ENCODE data around the gene PCDHA6.
"Not testable (repeated sequence)": the region's sequence is repeated elsewhere in the genome, so short reads cannot be mapped to it uniquely, and the experiment has no call there.

PCDHA6 gene, protein sequence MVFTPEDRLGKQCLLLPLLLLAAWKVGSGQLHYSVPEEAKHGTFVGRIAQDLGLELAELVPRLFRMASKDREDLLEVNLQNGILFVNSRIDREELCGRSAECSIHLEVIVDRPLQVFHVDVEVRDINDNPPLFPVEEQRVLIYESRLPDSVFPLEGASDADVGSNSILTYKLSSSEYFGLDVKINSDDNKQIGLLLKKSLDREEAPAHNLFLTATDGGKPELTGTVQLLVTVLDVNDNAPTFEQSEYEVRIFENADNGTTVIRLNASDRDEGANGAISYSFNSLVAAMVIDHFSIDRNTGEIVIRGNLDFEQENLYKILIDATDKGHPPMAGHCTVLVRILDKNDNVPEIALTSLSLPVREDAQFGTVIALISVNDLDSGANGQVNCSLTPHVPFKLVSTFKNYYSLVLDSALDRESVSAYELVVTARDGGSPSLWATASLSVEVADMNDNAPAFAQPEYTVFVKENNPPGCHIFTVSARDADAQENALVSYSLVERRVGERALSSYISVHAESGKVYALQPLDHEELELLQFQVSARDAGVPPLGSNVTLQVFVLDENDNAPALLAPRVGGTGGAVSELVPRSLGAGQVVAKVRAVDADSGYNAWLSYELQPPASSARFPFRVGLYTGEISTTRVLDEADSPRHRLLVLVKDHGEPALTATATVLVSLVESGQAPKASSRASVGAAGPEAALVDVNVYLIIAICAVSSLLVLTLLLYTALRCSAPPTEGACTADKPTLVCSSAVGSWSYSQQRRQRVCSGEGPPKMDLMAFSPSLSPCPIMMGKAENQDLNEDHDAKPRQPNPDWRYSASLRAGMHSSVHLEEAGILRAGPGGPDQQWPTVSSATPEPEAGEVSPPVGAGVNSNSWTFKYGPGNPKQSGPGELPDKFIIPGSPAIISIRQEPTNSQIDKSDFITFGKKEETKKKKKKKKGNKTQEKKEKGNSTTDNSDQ

DNA sequence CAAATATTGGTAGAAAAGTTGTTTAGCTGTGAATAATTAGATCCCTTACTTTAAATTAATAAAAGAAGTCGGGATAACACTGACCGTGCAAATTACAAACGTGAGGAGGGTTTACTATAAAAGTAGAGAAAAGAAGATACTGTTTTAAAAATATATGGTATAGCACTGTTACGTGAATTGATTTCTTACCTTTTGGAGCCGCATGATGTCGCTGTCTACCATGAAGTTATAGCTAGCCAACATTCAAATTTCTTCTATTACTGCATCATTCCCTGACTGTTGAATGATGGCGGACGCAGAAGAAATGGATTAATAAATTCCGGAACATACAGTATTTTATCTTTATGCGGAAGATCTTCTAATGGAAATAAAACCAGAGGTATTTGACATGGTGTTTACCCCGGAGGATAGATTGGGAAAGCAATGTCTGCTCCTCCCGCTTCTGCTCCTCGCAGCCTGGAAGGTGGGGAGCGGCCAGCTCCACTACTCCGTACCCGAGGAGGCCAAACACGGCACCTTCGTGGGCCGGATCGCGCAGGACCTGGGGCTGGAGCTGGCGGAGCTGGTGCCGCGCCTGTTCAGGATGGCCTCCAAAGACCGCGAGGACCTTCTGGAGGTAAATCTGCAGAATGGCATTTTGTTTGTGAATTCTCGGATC, at the start of gene PCDHA6:
Gene PCDHA6 (plus strand): TSS at position 257 of the 658 bp plus-strand sequence. CDS start 132 bp downstream, at position 389.
- DNase-seq (ENCODE audit: low read depth in 2 of 2) = no peak

DNA sequence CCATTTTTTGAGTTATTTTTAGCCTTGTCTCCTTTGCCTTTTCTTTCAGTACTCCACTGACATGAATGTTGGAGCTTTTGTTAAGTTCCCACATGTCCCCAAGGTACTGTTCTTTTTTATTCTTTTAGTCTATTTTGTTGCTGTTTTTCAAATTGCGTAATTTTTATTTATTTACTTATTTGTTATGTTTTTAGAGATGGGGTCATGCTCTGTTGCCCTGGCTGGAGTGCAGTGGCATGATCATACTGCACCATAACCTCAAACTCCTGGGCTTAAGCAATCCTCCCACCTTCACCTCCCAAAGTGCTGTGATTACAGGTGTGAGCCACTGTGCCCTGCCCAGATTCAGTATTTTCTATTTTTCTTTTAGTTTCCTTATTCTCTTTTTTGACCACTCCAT, 47.2 kb upstream of the PCDHA6 start:
- no peak for DNase-seq (ENCODE audit: low read depth in 2 of 2)

DNA sequence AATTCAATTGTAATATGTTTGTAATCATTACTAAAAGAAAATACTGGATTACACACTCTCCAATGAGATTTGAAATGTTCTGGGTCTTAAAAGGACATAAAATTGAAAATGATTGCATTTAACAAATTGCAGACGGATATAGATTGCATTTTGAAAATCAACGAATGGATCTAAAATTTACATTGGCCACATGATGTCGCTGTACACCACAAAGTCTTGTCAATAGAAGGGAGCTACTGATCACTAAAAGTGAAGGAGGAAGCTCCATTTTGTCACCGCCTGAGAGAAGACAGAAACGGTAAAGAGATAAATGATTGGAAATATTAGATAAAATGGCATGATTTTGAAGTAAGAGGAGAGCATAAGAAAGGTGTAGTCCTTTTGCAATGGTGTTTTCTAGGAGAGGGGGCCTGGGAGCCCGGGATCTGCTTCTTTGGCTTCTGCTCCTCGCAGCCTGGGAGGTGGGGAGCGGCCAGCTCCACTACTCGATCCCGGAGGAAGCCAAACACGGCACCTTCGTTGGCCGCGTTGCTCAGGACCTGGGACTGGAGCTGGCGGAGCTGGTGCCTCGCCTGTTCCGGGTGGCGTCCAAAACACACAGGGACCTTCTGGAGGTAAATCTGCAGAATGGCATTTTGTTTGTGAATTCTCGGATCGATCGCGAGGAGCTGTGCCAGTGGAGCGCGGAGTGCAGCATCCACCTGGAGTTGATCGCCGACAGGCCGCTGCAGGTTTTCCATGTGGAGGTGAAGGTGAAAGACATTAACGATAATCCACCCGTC, 41.7 kb upstream of the PCDHA6 start, which contains the start of gene PCDHA1:
Gene PCDHA1 (plus strand): TSS at position 236 of the 782 bp plus-strand sequence.
- no peak for DNase-seq (ENCODE audit: low read depth in 2 of 2)

DNA sequence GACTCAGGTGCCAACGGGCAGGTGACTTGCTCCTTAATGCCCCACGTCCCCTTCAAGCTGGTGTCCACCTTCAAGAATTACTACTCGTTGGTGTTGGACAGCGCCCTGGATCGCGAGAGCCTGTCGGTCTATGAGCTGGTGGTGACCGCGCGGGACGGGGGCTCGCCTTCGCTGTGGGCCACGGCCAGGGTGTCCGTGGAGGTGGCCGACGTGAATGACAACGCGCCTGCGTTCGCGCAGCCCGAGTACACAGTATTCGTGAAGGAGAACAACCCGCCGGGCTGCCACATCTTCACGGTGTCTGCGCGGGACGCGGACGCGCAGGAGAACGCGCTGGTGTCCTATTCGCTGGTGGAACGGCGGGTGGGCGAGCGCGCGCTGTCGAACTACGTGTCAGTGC, 40.3 kb upstream of the PCDHA6 start:
- DNase-seq (ENCODE audit: low read depth in 2 of 2) = not testable (repeated sequence)

DNA sequence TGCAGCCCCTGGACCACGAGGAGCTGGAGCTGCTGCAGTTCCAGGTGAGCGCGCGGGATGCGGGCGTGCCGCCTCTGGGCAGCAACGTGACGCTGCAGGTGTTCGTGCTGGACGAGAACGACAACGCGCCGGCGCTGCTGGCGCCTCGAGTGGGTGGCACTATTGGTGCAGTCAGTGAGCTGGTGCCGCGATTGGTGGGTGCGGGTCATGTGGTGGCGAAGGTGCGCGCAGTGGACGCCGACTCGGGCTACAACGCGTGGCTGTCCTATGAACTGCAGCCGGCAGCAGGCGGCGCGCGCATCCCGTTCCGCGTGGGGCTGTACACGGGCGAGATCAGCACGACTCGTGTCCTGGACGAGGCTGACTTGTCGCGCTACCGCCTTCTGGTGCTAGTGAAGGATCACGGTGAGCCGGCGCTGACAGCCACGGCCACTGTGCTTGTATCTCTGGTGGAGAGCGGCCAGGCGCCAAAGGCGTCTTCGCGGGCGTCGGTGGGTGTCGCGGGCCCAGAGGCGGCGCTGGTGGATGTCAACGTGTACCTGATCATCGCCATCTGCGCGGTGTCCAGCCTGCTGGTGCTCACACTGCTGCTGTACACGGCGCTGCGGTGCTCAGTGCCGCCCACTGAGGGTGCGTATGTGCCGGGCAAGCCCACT, 39.8 kb upstream of the PCDHA6 start:
- DNase-seq (ENCODE audit: low read depth in 2 of 2) = not testable (repeated sequence)

DNA sequence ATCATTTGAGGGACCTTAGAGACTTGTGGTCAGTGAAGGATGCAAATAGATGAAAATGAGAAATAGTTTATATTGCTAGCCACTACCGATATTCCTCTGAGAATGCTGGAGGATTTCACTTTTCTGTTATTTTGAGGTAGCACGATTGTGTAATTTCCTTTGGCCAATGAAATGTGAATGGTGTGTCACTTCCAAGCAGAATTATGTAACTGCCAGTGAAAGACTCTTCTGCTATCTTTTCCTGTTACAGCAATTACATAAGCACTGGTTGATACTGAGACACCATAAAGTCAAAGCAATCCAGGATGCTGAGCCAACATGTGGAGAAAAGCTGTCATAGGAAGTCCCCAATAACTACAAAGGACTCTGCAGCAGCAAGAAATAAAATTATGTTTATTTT, 36.7 kb upstream of the PCDHA6 start:
- DNase-seq (ENCODE audit: low read depth in 2 of 2) = no peak

DNA sequence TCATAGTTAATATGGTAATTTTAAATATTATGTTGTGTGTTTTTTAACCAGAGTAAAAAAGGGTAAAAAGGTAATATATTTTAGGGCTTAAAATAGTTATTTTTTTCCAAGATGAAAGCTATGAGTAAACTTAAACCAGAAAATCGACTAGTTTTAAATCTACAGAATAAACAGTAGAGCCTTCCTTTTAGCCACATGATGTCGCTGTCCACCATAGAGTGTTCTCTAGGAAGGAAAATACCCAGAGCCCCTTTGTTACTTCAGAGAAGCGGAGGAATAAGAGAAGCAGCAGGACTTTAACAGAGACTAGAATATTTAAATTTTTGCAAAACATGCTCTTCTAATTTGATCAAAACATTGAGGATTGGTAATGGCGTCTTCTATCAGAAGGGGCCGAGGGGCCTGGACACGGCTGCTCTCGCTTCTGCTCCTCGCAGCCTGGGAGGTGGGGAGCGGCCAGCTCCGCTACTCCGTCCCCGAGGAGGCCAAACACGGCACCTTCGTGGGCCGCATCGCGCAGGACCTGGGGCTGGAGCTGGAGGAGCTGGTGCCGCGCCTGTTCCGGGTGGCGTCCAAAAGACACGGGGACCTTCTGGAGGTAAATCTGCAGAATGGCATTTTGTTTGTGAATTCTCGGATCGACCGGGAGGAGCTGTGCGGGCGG, 33.0 kb upstream of the PCDHA6 start, which contains the start of gene PCDHA2:
Gene PCDHA2 (plus strand): TSS at position 258 of the 664 bp plus-strand sequence.
- no peak for DNase-seq (ENCODE audit: low read depth in 2 of 2)

DNA sequence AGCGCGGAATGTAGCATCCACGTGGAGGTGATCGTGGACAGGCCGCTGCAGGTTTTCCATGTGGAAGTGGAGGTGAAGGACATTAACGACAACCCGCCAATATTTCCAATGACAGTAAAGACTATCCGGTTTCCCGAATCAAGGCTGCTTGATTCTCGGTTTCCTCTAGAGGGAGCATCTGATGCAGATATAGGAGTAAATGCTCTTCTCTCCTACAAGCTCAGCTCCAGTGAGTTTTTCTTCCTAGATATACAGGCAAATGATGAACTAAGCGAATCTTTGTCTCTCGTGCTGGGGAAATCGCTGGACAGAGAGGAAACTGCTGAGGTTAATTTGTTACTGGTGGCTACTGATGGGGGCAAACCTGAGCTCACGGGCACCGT, 32.5 kb upstream of the PCDHA6 start:
- DNase-seq (ENCODE audit: low read depth in 2 of 2) = no peak

DNA sequence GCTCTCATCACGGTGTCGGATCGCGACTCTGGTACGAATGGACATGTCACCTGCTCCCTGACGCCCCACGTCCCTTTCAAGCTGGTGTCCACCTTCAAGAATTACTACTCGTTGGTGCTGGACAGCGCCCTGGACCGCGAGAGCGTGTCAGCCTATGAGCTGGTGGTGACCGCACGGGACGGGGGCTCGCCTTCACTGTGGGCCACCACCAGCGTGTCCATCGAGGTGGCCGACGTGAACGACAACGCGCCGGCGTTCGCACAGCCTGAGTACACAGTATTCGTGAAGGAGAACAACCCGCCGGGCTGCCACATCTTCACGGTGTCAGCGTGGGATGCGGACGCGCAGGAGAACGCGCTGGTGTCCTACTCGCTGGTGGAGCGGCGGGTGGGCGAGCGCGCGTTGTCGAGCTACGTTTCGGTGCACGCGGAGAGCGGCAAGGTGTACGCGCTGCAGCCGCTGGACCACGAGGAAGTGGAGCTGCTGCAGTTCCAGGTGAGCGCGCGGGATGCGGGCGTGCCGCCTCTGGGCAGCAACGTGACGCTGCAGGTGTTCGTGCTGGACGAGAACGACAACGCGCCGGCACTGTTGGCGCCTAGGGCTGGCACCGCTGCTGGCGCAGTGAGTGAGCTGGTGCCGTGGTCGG, 31.6 kb upstream of the PCDHA6 start:
- DNase-seq (ENCODE audit: low read depth in 2 of 2) = not testable (repeated sequence)

DNA sequence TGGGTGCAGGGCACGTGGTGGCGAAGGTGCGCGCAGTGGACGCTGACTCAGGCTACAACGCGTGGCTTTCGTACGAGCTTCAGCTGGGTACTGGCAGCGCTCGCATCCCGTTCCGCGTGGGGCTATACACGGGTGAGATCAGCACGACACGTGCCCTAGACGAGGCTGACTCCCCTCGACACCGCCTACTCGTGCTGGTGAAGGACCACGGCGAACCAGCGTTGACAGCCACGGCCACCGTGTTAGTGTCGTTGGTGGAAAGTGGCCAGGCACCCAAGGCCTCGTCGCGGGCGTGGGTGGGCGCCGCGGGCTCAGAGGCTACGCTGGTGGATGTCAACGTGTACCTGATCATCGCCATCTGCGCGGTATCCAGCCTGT, 31.1 kb upstream of the PCDHA6 start:
- no peak for DNase-seq (ENCODE audit: low read depth in 2 of 2)

DNA sequence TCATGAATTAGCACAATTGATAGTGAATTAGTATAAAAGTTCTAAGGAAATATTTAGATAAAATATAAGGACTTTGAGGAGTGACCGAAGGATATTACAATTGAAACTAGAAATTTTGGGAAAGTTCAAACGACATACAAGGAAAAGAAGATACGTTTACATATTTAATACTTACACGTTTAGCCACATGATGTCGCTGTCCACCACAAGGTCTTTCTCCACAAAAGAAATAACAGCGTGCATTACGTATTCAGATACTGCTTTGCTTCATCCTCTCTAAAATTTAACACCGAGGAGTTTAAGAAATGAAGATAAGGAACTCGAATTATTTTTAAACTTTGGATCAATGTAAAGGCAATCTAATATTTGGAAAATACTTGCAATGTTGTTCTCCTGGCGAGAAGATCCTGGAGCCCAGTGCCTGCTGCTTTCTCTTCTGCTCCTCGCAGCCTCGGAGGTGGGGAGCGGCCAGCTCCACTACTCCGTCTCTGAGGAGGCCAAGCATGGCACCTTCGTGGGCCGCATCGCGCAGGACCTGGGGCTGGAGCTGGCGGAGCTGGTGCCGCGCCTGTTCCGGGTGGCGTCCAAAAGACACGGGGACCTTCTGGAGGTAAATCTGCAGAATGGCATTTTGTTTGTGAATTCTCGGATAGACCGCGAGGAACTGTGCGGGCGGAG, 26.8 kb upstream of the PCDHA6 start, which contains the start of gene PCDHA3:
Gene PCDHA3 (plus strand): TSS at position 242 of the 678 bp plus-strand sequence.
- no peak for DNase-seq (ENCODE audit: low read depth in 2 of 2)

DNA sequence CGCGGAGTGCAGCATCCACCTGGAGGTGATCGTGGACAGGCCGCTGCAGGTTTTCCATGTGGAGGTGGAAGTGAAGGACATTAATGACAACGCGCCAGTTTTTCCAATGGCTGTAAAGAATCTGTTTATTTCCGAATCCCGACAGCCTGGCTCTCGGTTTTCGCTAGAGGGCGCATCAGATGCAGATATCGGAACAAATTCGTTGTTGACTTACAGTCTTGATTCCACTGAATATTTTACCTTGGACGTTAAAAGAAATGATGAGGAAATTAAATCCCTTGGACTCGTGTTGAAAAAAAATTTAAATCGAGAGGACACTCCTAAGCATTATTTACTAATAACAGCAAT, 26.3 kb upstream of the PCDHA6 start:
- DNase-seq (ENCODE audit: low read depth in 2 of 2) = no peak

DNA sequence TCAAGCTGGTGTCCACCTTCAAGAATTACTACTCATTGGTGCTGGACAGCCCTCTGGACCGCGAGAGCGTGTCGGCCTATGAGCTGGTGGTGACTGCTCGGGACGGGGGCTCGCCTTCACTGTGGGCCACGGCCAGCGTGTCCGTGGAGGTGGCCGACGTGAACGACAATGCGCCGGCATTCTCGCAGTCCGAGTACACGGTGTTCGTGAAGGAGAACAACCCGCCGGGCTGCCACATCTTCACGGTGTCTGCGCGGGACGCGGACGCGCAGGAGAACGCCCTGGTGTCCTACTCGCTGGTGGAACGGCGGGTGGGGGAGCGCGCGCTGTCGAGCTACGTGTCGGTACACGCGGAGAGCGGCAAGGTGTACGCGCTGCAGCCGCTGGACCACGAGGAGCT, 25.4 kb upstream of the PCDHA6 start:
- DNase-seq (ENCODE audit: low read depth in 2 of 2) = not testable (repeated sequence)

DNA sequence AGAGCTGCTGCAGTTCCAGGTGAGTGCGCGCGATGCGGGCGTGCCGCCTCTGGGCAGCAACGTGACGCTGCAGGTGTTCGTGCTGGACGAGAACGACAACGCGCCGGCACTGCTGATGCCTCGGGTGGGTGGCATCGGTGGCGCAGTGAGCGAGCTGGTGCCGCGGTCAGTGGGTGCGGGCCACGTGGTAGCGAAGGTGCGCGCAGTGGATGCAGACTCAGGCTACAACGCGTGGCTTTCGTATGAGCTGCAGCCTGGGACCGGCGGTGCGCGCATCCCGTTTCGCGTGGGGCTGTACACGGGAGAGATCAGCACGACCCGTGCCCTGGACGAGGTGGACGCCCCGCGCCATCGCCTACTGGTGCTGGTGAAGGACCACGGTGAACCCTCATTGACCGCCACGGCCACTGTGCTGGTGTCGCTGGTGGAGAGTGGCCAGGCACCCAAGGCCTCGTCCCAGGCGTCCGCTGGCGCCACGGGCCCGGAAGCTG, 24.9 kb upstream of the PCDHA6 start:
- no peak for DNase-seq (ENCODE audit: low read depth in 2 of 2)

DNA sequence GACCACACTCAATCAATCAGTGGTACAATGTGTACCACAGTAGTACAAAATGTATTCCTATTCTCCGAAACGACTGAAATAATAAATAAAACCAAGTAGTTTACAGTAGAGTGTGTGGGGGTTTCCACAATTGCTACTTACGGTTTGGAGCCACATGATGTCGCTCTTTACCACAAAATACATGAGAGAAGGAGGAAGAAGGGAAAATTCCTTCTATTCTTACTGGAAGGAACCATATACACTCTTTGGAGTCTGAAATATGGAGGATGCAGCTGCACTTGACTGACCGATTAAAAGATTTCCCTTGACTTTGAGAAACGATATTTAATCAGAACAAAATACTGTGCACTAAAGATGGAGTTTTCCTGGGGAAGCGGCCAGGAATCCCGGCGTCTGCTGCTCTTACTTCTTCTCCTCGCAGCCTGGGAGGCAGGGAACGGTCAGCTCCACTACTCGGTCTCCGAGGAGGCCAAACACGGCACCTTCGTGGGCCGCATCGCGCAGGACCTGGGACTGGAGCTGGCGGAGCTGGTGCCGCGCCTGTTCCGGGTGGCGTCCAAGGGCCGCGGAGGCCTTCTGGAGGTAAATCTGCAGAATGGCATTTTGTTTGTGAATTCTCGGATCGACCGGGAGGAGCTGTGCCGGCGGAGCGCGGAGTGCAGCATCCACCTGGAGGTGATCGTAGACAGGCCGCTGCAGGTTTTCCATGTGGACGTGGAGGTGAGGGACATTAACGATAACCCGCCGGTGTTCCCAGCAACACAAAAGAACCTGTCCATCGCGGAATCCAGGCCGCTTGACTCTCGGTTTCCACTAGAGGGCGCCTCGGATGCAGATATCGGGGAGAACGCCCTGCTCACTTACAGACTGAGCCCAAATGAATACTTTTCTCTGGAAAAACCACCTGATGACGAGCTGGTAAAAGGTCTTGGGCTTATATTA, 20.7 kb upstream of the PCDHA6 start, which contains the start of gene PCDHA4:
Gene PCDHA4 (plus strand): TSS at position 235 of the 942 bp plus-strand sequence.
- DNase-seq (ENCODE audit: low read depth in 2 of 2) = no peak

DNA sequence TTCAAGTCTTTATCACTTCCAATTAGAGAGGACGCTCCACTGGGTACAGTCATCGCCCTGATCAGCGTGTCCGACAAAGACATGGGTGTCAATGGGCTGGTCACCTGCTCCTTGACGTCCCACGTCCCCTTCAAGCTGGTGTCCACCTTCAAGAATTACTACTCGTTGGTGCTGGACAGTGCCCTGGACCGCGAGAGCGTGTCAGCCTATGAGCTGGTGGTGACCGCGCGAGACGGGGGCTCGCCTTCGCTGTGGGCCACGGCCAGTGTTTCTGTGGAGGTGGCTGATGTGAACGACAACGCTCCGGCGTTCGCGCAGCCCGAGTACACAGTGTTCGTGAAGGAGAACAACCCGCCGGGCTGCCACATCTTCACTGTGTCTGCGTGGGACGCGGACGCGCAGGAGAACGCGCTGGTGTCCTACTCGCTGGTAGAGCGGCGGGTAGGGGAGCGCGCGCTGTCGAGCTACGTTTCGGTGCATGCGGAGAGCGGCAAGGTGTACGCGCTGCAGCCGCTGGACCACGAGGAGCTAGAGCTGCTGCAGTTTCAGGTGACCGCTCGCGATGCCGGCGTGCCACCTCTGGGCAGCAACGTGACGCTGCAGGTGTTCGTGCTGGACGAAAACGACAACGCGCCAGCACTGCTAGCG, 19.4 kb upstream of the PCDHA6 start:
- not testable (repeated sequence) for DNase-seq (ENCODE audit: low read depth in 2 of 2)

DNA sequence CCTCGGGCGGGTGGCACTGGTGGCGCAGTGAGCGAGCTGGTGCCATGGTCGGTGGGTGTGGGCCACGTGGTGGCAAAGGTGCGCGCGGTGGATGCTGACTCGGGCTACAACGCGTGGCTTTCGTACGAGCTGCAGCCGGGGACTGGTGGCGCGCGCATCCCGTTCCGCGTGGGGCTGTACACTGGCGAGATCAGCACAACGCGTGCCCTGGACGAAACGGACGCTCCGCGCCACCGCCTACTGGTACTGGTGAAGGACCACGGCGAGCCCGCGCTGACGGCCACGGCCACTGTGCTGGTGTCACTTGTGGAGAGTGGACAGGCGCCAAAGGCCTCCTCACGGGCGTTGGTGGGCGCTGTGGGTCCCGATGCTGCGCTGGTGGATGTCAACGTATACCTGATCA, 18.9 kb upstream of the PCDHA6 start:
- DNase-seq (ENCODE audit: low read depth in 2 of 2) = no peak
